ENCODE results near the gene KRTAP5-3.

- TF ChIP-seq EZH2 (IDR thresholded peaks at IDR 0.05; ENCODE audit: insufficient read depth, poor library complexity, severe bottlenecking) (no peak), EZH2phosphoT487 (IDR thresholded peaks at IDR 0.05; ENCODE audit: insufficient read depth, low read depth) (no peak)
Measured at GRCh38 chr11:1570001-1570453, 38.2 kb downstream of the KRTAP5-3 start.
